ENCODE results near the gene SMIM11.
"Not testable (repeated sequence)": the region's sequence is repeated elsewhere in the genome, so short reads cannot be mapped to it uniquely, and the experiment has no call there.

The SMIM11 gene

GRCh38 chr21:34374940-34375618 lies at the start of gene SMIM11:
SMIM11 (plus strand) TSS chr21:34375507; CDS start chr21:34379505, 3,998 bp downstream.
- not testable (repeated sequence) for DNase-seq (ENCODE audit: low read depth in 2 of 2)

- DNase-seq (ENCODE audit: low read depth in 2 of 2): no peak
These were observed 45.3 kb upstream of the SMIM11 start for GRCh38 chr21:34330055-34330454.

GRCh38 chr21:34331726-34332125 lies 43.6 kb upstream of the SMIM11 start:
- DNase-seq (ENCODE audit: low read depth in 2 of 2): no peak

- no peak for DNase-seq (ENCODE audit: low read depth in 2 of 2)
These were observed 43.0 kb upstream of the SMIM11 start for GRCh38 chr21:34332347-34332746.

- no peak for DNase-seq (ENCODE audit: low read depth in 2 of 2)
These were observed 42.1 kb upstream of the SMIM11 start for GRCh38 chr21:34333121-34333739.

GRCh38 chr21:34335316-34335715 lies 40.0 kb upstream of the SMIM11 start:
- DNase-seq (ENCODE audit: low read depth in 2 of 2): no peak

- DNase-seq (ENCODE audit: low read depth in 2 of 2): no peak
These were observed 39.1 kb upstream of the SMIM11 start for GRCh38 chr21:34336245-34336644.

- no peak for DNase-seq (ENCODE audit: low read depth in 2 of 2)
These were observed 38.4 kb upstream of the SMIM11 start for GRCh38 chr21:34336756-34337391.

- DNase-seq (ENCODE audit: low read depth in 2 of 2): no peak
These were observed 37.6 kb upstream of the SMIM11 start for GRCh38 chr21:34337741-34338140.

- no peak for DNase-seq (ENCODE audit: low read depth in 2 of 2)
These were observed 37.1 kb upstream of the SMIM11 start for GRCh38 chr21:34338226-34338625.

- no peak for DNase-seq (ENCODE audit: low read depth in 2 of 2)
These were observed 35.2 kb upstream of the SMIM11 start for GRCh38 chr21:34340061-34340460.

GRCh38 chr21:34342476-34342875 lies 32.8 kb upstream of the SMIM11 start:
- DNase-seq (ENCODE audit: low read depth in 2 of 2): no peak

GRCh38 chr21:34343347-34343746 lies 32.0 kb upstream of the SMIM11 start:
- DNase-seq (ENCODE audit: low read depth in 2 of 2): no peak

- DNase-seq (ENCODE audit: low read depth in 2 of 2): no peak
These were observed 31.4 kb upstream of the SMIM11 start for GRCh38 chr21:34343838-34344381.

- no peak for DNase-seq (ENCODE audit: low read depth in 2 of 2)
These were observed 30.7 kb upstream of the SMIM11 start for GRCh38 chr21:34344584-34344983.

GRCh38 chr21:34345091-34345871 lies 30.0 kb upstream of the SMIM11 start:
- DNase-seq (ENCODE audit: low read depth in 2 of 2): no peak

- no peak for DNase-seq (ENCODE audit: low read depth in 2 of 2)
These were observed 29.4 kb upstream of the SMIM11 start for GRCh38 chr21:34345892-34346291.

- no peak for DNase-seq (ENCODE audit: low read depth in 2 of 2)
These were observed 26.3 kb upstream of the SMIM11 start for GRCh38 chr21:34348890-34349519.

- no peak for DNase-seq (ENCODE audit: low read depth in 2 of 2)
These were observed 23.5 kb upstream of the SMIM11 start for GRCh38 chr21:34351786-34352241.

GRCh38 chr21:34352556-34352955 lies 22.8 kb upstream of the SMIM11 start:
- no peak for DNase-seq (ENCODE audit: low read depth in 2 of 2)

GRCh38 chr21:34353182-34353581 lies 22.1 kb upstream of the SMIM11 start:
- no peak for DNase-seq (ENCODE audit: low read depth in 2 of 2)
